ENCODE measurements around the gene CYB5D1.

DNA sequence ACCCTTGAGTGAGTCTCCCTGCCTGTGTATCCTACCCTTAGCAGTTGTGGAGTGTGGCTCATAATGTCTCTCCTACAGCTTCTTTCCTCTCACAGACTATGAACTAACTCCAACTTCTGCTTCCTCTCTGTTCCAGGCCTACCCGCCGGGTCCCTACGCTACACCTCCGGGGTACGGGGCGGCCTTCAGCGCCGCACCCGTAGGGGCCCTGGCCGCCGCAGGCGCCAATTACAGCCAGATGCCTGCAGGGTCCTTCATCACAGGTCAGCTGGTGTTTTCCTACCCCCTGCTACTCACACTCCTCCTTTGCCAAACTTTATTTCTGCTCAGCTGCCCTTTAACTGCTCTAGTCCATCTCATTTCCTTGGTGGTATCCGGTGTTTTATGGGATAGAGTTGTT is 52.9 kb downstream of the CYB5D1 start:
- TF ChIP-seq, protein P1, sequence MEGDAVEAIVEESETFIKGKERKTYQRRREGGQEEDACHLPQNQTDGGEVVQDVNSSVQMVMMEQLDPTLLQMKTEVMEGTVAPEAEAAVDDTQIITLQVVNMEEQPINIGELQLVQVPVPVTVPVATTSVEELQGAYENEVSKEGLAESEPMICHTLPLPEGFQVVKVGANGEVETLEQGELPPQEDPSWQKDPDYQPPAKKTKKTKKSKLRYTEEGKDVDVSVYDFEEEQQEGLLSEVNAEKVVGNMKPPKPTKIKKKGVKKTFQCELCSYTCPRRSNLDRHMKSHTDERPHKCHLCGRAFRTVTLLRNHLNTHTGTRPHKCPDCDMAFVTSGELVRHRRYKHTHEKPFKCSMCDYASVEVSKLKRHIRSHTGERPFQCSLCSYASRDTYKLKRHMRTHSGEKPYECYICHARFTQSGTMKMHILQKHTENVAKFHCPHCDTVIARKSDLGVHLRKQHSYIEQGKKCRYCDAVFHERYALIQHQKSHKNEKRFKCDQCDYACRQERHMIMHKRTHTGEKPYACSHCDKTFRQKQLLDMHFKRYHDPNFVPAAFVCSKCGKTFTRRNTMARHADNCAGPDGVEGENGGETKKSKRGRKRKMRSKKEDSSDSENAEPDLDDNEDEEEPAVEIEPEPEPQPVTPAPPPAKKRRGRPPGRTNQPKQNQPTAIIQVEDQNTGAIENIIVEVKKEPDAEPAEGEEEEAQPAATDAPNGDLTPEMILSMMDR (IDR thresholded peaks at IDR 0.05) = no peak
- no peak for TF ChIP-seq POLR2A (IDR thresholded peaks at IDR 0.05)
- no peak for TF ChIP-seq EP300 (IDR thresholded peaks at IDR 0.05)

Data from ovary (tissue), 3 donors.